ENCODE measurements around the gene FBXL14. TPM values are rescaled to one million over a fixed set of nuclear protein-coding genes. Genes with fewer than 3 reads are reported as not detected.

FBXL14 gene
- total RNA-seq, 1 experiment from 2014 or later: 23.6 TPM

GRCh38 chr12:1572731-1573130, 21.6 kb downstream of the FBXL14 start:
- intact Hi-C loops (cut with micrococcal nuclease; ENCODE audit: unreplicated experiment): no loop called here
- BruUV-seq (replicated peaks): no TSS peak

GRCh38 chr12:1567852-1568251, 26.5 kb downstream of the FBXL14 start:
- ChIA-PET CTCF (no interaction called here), POLR2A (no interaction called here)
- no peaks in the 10 kb centered on the region for H3K9me3 ChIP-seq
- TF ChIP-seq CTCF (IDR thresholded peaks at IDR 0.05; ENCODE audit: insufficient read depth in 1 of 2, low read depth in 1 of 2, low read length in 1 of 2, severe bottlenecking in 1 of 2, unreplicated experiment in 1 of 2): no peak
- no TSS peak for BruUV-seq (replicated peaks)
- DNase-seq: no peak
- intact Hi-C loops (cut with micrococcal nuclease; ENCODE audit: unreplicated experiment): no loop called here
- H3K9me3 Mint-ChIP-seq (ENCODE audit: unreplicated experiment): no peaks in the 10 kb centered on the region
- H3K27me3 ChIP-seq (replicated peaks; ENCODE audit: control insufficient read depth, insufficient read depth, low read length): no peaks in the 10 kb centered on the region
- peaks cover 39% of the 10 kb centered on the region for H3K27me3 Mint-ChIP-seq (ENCODE audit: insufficient read depth, unreplicated experiment)
- no peak overlapping the region for H3K4me3 Mint-ChIP-seq (ENCODE audit: unreplicated experiment)
- no peaks in the 10 kb centered on the region for H3K4me1 Mint-ChIP-seq (ENCODE audit: low read depth, unreplicated experiment)
- H3K36me3 Mint-ChIP-seq (ENCODE audit: insufficient read depth, unreplicated experiment): no peaks in the 10 kb centered on the region
- H3K4me1 ChIP-seq: no peaks in the 10 kb centered on the region
- no peak overlapping the region for H3K27ac Mint-ChIP-seq (ENCODE audit: unreplicated experiment)
- no peak overlapping the region for H3K4me3 ChIP-seq (ENCODE audit: low read depth, low read length)
- no peaks in the 10 kb centered on the region for H3K36me3 ChIP-seq (ENCODE audit: control insufficient read depth, insufficient read depth, low read length)

More at GRCh38 chr12:1572731-1573130, 21.6 kb downstream of the FBXL14 start:
- Histone ChIP-seq H3K9me3 (no peaks in the 10 kb centered on the region), H3K36me3 (ENCODE audit: control insufficient read depth, insufficient read depth, low read length) (no peaks in the 10 kb centered on the region), H3K4me3 (ENCODE audit: low read depth, low read length) (no peak overlapping the region), H3K27me3 (replicated peaks; ENCODE audit: control insufficient read depth, insufficient read depth, low read length) (no peaks in the 10 kb centered on the region), H3K4me1 (peaks cover 28% of the 10 kb centered on the region)
- DNase-seq: no peak
- TF ChIP-seq CTCF (IDR thresholded peaks at IDR 0.05; ENCODE audit: insufficient read depth in 1 of 2, low read depth in 1 of 2, low read length in 1 of 2, severe bottlenecking in 1 of 2, unreplicated experiment in 1 of 2): no peak
- Mint-ChIP-seq H3K27me3 (ENCODE audit: insufficient read depth, unreplicated experiment) (peaks cover 26% of the 10 kb centered on the region), H3K4me1 (ENCODE audit: low read depth, unreplicated experiment) (peaks cover 26% of the 10 kb centered on the region), H3K27ac (ENCODE audit: unreplicated experiment) (no peak overlapping the region), H3K9me3 (ENCODE audit: unreplicated experiment) (no peaks in the 10 kb centered on the region), H3K4me3 (ENCODE audit: unreplicated experiment) (no peak overlapping the region), H3K36me3 (ENCODE audit: insufficient read depth, unreplicated experiment) (peaks cover 9% of the 10 kb centered on the region)
- ChIA-PET CTCF (no interaction called here), POLR2A (no interaction called here)

- Mint-ChIP-seq H3K4me1 (ENCODE audit: low read depth, unreplicated experiment) (no peaks in the 10 kb centered on the region), H3K27me3 (ENCODE audit: insufficient read depth, unreplicated experiment) (peaks cover 32% of the 10 kb centered on the region), H3K36me3 (ENCODE audit: insufficient read depth, unreplicated experiment) (no peaks in the 10 kb centered on the region), H3K9me3 (ENCODE audit: unreplicated experiment) (no peaks in the 10 kb centered on the region), H3K4me3 (ENCODE audit: unreplicated experiment) (no peak overlapping the region), H3K27ac (ENCODE audit: unreplicated experiment) (no peak overlapping the region)
- no peak for DNase-seq
- POLR2A ChIA-PET: no interaction called here
- intact Hi-C loops (cut with micrococcal nuclease; ENCODE audit: unreplicated experiment): no loop called here
- H3K9me3 ChIP-seq: no peaks in the 10 kb centered on the region
- CTCF ChIA-PET: interaction anchor here (1.3 kb wide), 1 partner anchor 474 kb away, joined by 3 read pairs; no protein-coding TSS in a partner anchor
- H3K27me3 ChIP-seq (replicated peaks; ENCODE audit: control insufficient read depth, insufficient read depth, low read length): no peaks in the 10 kb centered on the region
- H3K36me3 ChIP-seq (ENCODE audit: control insufficient read depth, insufficient read depth, low read length): no peaks in the 10 kb centered on the region
- BruUV-seq (replicated peaks): no TSS peak
- no peak for TF ChIP-seq CTCF (IDR thresholded peaks at IDR 0.05; ENCODE audit: insufficient read depth in 1 of 2, low read depth in 1 of 2, low read length in 1 of 2, severe bottlenecking in 1 of 2, unreplicated experiment in 1 of 2)
- no peaks in the 10 kb centered on the region for H3K4me1 ChIP-seq
- H3K4me3 ChIP-seq (ENCODE audit: low read depth, low read length): no peak overlapping the region
Observed at GRCh38 chr12:1566449-1567135, 27.8 kb downstream of the FBXL14 start.

Measured in Caco-2 (cell line).